Breast epithelium (tissue), 4 donors: ENCODE data around the gene CEACAM19. TPM values are rescaled to one million over a fixed set of nuclear protein-coding genes. Genes with fewer than 3 reads are reported as not detected.
A peak's percentile ranks its signal among the peaks of the same experiment; 100 is the strongest.
"Not testable (repeated sequence)": the region's sequence is repeated elsewhere in the genome, so short reads cannot be mapped to it uniquely, and the experiment has no call there.

Experiments
- DNase-seq, 2 donors: peaks; one replicate each; pipeline ENCODE4 v3.0.0-alpha.2; 2019; ENCODE audit warnings: low spot score in 2 of 2
- H3K27ac ChIP-seq, 2 donors: fragments of 200-600 bp; sonication (generic) in 1 of 2; one replicate each; pipeline ENCODE4 v1.5.1; 2016 to 2019; ENCODE audit warnings: mild to moderate bottlenecking in 1 of 2
- H3K27me3 ChIP-seq, 2 donors: fragments of 200-600 bp; sonication (generic) in 1 of 2; one replicate each; pipeline versions ENCODE4 v1.5.1 to v1.6.0; 2017 to 2019; ENCODE audit warnings: control low read depth in 1 of 2, mild to moderate bottlenecking in 1 of 2
- H3K36me3 ChIP-seq: fragments of 200-600 bp; one replicate; pipeline ENCODE4 v1.5.1; 2019
- H3K4me1 ChIP-seq, 2 donors: fragments of 200-600 bp; sonication (generic); one replicate each; pipeline ENCODE4 v1.5.1; 2016 to 2019; ENCODE audit warnings: control low read depth in 1 of 2
- H3K4me3 ChIP-seq, 3 donors: fragments of 200-600 bp; sonication (generic); 1 replicate in 2 of 3; 2 replicates in 1 of 3; pipeline ENCODE4 v1.5.1; 2016 to 2019; ENCODE audit warnings: mild to moderate bottlenecking in 3 of 3, moderate library complexity in 2 of 3
- H3K9me3 ChIP-seq, 2 donors: fragments of 200-600 bp; sonication (generic) in 1 of 2; one replicate each; pipeline ENCODE4 v1.5.1; 2016 to 2019; ENCODE audit warnings: control low read depth in 1 of 2
- CTCF ChIP-seq, 3 donors: fragments of 450-650 bp; IDR thresholded peaks; one replicate each; pipeline ENCODE4 v1.5.1; 2016 to 2017; ENCODE audit warnings: antibody characterized with exemption in 3 of 3, mild to moderate bottlenecking in 3 of 3, moderate library complexity in 3 of 3
- POLR2A ChIP-seq: fragments of 450-650 bp; IDR thresholded peaks from one replicate; pipeline ENCODE4 v1.6.1; 2016; ENCODE audit warnings: antibody characterized with exemption, mild to moderate bottlenecking, moderate library complexity
- POLR2AphosphoS5 ChIP-seq, 3 donors: sonication (generic); formaldehyde crosslinking; IDR thresholded peaks; one replicate each; pipeline ENCODE4 v1.6.1; 2017; ENCODE audit warnings: antibody characterized with exemption in 3 of 3
- intact Hi-C: fragments of 100-400 bp; cut with DNase I; formaldehyde crosslinking; loops from one replicate; pipeline ENCODE4 v1.15.1; 2023; ENCODE audit warnings: low total_unique reads
- total RNA-seq, 3 donors: library from RNA; depleted of rRNA; stranded (reverse); fragments of >200 nt; gene quantifications; one replicate each; pipeline ENCODE4 v1.1.0, GENCODE V29; 2016

Gene CEACAM19
- total RNA-seq, 3 donors from 2014 or later, result 0.96 to 5.3 (median 4.9) TPM

GRCh38 chr19:44626048-44626624, 45.1 kb upstream of the CEACAM19 start:
- Histone ChIP-seq H3K36me3 (no peaks in the 10 kb centered on the region), H3K27ac (peak overlapping the region; percentile 12 to 67), H3K4me1 (no peaks in the 10 kb centered on the region), H3K9me3 (no peaks in the 10 kb centered on the region), H3K27me3 (no peaks in the 10 kb centered on the region), H3K4me3 (no peak overlapping the region)
- TF ChIP-seq POLR2AphosphoS5 (IDR thresholded peaks at IDR 0.05) (peak in 1 of 3 donors; percentile 24), POLR2A (no peak), CTCF (IDR thresholded peaks at IDR 0.05) (no peak)
- peak; percentile 64 to 70 for DNase-seq
- intact Hi-C loops, result no loop called here

- no peaks in the 10 kb centered on the region for H3K4me1 ChIP-seq
- DNase-seq, result no peak
- H3K27ac ChIP-seq, result no peak overlapping the region
- H3K9me3 ChIP-seq, result no peaks in the 10 kb centered on the region
- no peaks in the 10 kb centered on the region for H3K36me3 ChIP-seq
- H3K4me3 ChIP-seq, result no peak overlapping the region
- intact Hi-C loops, result no loop called here
- H3K27me3 ChIP-seq, result no peaks in the 10 kb centered on the region
- no peak for TF ChIP-seq CTCF (IDR thresholded peaks at IDR 0.05)
- no peak for TF ChIP-seq POLR2A
- TF ChIP-seq POLR2AphosphoS5 (IDR thresholded peaks at IDR 0.05), result no peak
Observed at GRCh38 chr19:44627631-44628030, 43.7 kb upstream of the CEACAM19 start.

- no peak for DNase-seq
- Histone ChIP-seq H3K9me3 (no peaks in the 10 kb centered on the region), H3K4me3 (no peak overlapping the region), H3K27me3 (no peaks in the 10 kb centered on the region), H3K36me3 (no peaks in the 10 kb centered on the region), H3K4me1 (no peaks in the 10 kb centered on the region), H3K27ac (no peak overlapping the region)
- TF ChIP-seq POLR2A (no peak), POLR2AphosphoS5 (IDR thresholded peaks at IDR 0.05) (no peak), CTCF (IDR thresholded peaks at IDR 0.05) (no peak)
- intact Hi-C loops, result no loop called here
Observed at GRCh38 chr19:44628793-44629192, 42.5 kb upstream of the CEACAM19 start.

GRCh38 chr19:44631611-44632010, 39.7 kb upstream of the CEACAM19 start:
- H3K9me3 ChIP-seq, H3K36me3 ChIP-seq, DNase-seq, H3K4me1 ChIP-seq, H3K27ac ChIP-seq, H3K27me3 ChIP-seq, H3K4me3 ChIP-seq, intact Hi-C loops: not testable (repeated sequence)

GRCh38 chr19:44634058-44634457, 37.2 kb upstream of the CEACAM19 start:
- H3K9me3 ChIP-seq, H3K4me1 ChIP-seq, intact Hi-C loops, H3K27me3 ChIP-seq, H3K36me3 ChIP-seq, DNase-seq, H3K27ac ChIP-seq, H3K4me3 ChIP-seq: not testable (repeated sequence)

GRCh38 chr19:44634785-44635184, 36.5 kb upstream of the CEACAM19 start:
- no peaks in the 10 kb centered on the region for H3K27me3 ChIP-seq
- intact Hi-C loops, result no loop called here
- no peak overlapping the region for H3K4me3 ChIP-seq
- no peaks in the 10 kb centered on the region for H3K36me3 ChIP-seq
- no peaks in the 10 kb centered on the region for H3K9me3 ChIP-seq
- no peak overlapping the region for H3K27ac ChIP-seq
- TF ChIP-seq POLR2AphosphoS5 (IDR thresholded peaks at IDR 0.05), result no peak
- TF ChIP-seq POLR2A, result no peak
- H3K4me1 ChIP-seq, result no peaks in the 10 kb centered on the region
- no peak for DNase-seq
